ENCODE results near the gene LRCH3.

DNA sequence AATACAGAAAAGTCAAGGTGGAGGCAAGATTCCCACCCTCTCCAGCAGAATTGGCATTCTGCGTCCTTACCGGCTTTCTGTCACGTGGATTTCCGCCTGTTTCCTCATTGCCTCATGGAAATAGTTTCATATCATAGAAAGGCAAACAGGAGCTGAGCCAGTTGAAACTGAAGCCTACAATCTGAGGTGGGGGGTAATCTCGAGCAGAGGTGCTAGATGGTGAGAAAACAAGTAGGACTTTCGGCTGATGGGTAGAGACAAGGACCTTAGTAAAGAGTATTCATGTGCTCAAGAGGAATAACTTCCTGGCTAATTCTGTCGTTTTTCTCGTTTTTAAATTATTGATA is 39.9 kb downstream of the LRCH3 start:
- TF ChIP-seq, protein P1, sequence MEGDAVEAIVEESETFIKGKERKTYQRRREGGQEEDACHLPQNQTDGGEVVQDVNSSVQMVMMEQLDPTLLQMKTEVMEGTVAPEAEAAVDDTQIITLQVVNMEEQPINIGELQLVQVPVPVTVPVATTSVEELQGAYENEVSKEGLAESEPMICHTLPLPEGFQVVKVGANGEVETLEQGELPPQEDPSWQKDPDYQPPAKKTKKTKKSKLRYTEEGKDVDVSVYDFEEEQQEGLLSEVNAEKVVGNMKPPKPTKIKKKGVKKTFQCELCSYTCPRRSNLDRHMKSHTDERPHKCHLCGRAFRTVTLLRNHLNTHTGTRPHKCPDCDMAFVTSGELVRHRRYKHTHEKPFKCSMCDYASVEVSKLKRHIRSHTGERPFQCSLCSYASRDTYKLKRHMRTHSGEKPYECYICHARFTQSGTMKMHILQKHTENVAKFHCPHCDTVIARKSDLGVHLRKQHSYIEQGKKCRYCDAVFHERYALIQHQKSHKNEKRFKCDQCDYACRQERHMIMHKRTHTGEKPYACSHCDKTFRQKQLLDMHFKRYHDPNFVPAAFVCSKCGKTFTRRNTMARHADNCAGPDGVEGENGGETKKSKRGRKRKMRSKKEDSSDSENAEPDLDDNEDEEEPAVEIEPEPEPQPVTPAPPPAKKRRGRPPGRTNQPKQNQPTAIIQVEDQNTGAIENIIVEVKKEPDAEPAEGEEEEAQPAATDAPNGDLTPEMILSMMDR (IDR thresholded peaks at IDR 0.05), result no peak
- TF ChIP-seq TCF7L2 (IDR thresholded peaks at IDR 0.05; ENCODE audit: low read depth, low read length) (no peak), POLR2AphosphoS5 (IDR thresholded peaks at IDR 0.05; ENCODE audit: low read depth, low read length) (no peak)
- TF ChIP-seq, protein P2, sequence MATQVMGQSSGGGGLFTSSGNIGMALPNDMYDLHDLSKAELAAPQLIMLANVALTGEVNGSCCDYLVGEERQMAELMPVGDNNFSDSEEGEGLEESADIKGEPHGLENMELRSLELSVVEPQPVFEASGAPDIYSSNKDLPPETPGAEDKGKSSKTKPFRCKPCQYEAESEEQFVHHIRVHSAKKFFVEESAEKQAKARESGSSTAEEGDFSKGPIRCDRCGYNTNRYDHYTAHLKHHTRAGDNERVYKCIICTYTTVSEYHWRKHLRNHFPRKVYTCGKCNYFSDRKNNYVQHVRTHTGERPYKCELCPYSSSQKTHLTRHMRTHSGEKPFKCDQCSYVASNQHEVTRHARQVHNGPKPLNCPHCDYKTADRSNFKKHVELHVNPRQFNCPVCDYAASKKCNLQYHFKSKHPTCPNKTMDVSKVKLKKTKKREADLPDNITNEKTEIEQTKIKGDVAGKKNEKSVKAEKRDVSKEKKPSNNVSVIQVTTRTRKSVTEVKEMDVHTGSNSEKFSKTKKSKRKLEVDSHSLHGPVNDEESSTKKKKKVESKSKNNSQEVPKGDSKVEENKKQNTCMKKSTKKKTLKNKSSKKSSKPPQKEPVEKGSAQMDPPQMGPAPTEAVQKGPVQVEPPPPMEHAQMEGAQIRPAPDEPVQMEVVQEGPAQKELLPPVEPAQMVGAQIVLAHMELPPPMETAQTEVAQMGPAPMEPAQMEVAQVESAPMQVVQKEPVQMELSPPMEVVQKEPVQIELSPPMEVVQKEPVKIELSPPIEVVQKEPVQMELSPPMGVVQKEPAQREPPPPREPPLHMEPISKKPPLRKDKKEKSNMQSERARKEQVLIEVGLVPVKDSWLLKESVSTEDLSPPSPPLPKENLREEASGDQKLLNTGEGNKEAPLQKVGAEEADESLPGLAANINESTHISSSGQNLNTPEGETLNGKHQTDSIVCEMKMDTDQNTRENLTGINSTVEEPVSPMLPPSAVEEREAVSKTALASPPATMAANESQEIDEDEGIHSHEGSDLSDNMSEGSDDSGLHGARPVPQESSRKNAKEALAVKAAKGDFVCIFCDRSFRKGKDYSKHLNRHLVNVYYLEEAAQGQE (IDR thresholded peaks at IDR 0.05; ENCODE audit: insufficient read depth in 1 of 2, low read depth in 2 of 2, low read length in 1 of 2), result no peak
